Endothelial cell of umbilical vein (primary cell): ENCODE data around the gene ECT2. TPM values are rescaled to one million over a fixed set of nuclear protein-coding genes. Genes with fewer than 3 reads are reported as not detected.

Experiments used
- BruUV-seq: library from RNA; stranded (reverse); fragments of 400-500 nt; replicated peaks from 2 replicates; lab custom pipeline; 2021; lab: Mats Ljungman, UMichigan
- CTCF ChIA-PET: fragments of 300-600, 350-600 bp; sonication (Branson Sonifier 250); formaldehyde crosslinking; loops from one replicate; lab custom pipeline; 2021; ENCODE audit warnings: antibody characterized with exemption, inconsistent platforms; lab: Charles Lee
- POLR2A ChIA-PET: fragments of 300-600, 350-600 bp; sonication (Branson Sonifier 250); formaldehyde crosslinking; loops from one replicate; lab custom pipeline; 2021; ENCODE audit warnings: antibody characterized with exemption, inconsistent platforms; lab: Charles Lee
- DNase-seq: peaks from one replicate; pipeline ENCODE4 v3.0.0-alpha.2; 2011; ENCODE audit warnings: low read depth, low spot score
- FAIRE-seq: peaks from 2 replicates; lab custom pipeline; 2011; peaks lifted over from hg19 to GRCh38; lab: Jason Lieb, UNC
- H2AFZ ChIP-seq: 2 replicates; pipeline ENCODE4 v1.6.0; 2012; ENCODE audit warnings: low read depth, low read length, control low read depth, inconsistent platforms
- H3K27ac ChIP-seq: 2 replicates; pipeline ENCODE4 v1.5.1; 2011; ENCODE audit warnings: low read depth, mild to moderate bottlenecking, control low read depth, low read length, moderate library complexity; ENCODE audit not compliant: insufficient read depth
- H3K27me3 ChIP-seq, 2 experiments: 2 replicates each; pipeline versions ENCODE4 v1.6.0 to v1.6.1; 2011; ENCODE audit warnings: low read length in 2 of 2, mixed read lengths in 1 of 2; ENCODE audit not compliant: control insufficient read depth in 2 of 2, insufficient read depth in 2 of 2
- H3K36me3 ChIP-seq, 2 experiments: 2 replicates in 1 of 2; 3 replicates in 1 of 2; pipeline ENCODE4 v1.5.1; 2011; ENCODE audit warnings: low read length in 2 of 2, mild to moderate bottlenecking in 1 of 2, moderate library complexity in 1 of 2; ENCODE audit not compliant: control insufficient read depth in 2 of 2, insufficient read depth in 2 of 2; ENCODE audit errors: extremely low read depth in 1 of 2
- H3K4me1 ChIP-seq: 3 replicates; pipeline ENCODE4 v1.5.1; 2011; ENCODE audit warnings: mild to moderate bottlenecking, low read length; ENCODE audit not compliant: control insufficient read depth, insufficient read depth; ENCODE audit errors: extremely low read depth
- H3K4me2 ChIP-seq: 2 replicates; pipeline ENCODE4 v1.6.1; 2011; ENCODE audit warnings: low read length, control low read depth, mixed read lengths; ENCODE audit not compliant: insufficient read depth
- H3K4me3 ChIP-seq, 3 experiments: fragments of 200-600 bp in 1 of 3; sonication (generic), shearing (Covaris generic) in 1 of 3; replicated peaks in 1 of 3; 2 replicates each; pipeline ENCODE4 v1.5.1; 2011 to 2016; ENCODE audit warnings: control low read depth in 3 of 3, low read length in 3 of 3, mild to moderate bottlenecking in 2 of 3, inconsistent platforms in 1 of 3, low read depth in 1 of 3, moderate library complexity in 1 of 3; ENCODE audit not compliant: insufficient read depth in 1 of 3
- H3K79me2 ChIP-seq: 2 replicates; pipeline ENCODE4 v1.6.0; 2012; ENCODE audit warnings: low read length, inconsistent platforms; ENCODE audit not compliant: control insufficient read depth, insufficient read depth
- H3K9ac ChIP-seq: replicated peaks from 2 replicates; pipeline ENCODE3; 2011; ENCODE audit warnings: low read length, control low read depth; ENCODE audit not compliant: insufficient read depth; ENCODE audit errors: extremely low read depth
- H3K9me1 ChIP-seq: replicated peaks from 3 replicates; pipeline ENCODE4 v1.6.0; 2011; ENCODE audit warnings: mild to moderate bottlenecking, low read length; ENCODE audit not compliant: control insufficient read depth, insufficient read depth; ENCODE audit errors: extremely low read depth
- H3K9me3 ChIP-seq: replicated peaks from 2 replicates; pipeline ENCODE4 v1.5.1; 2012; ENCODE audit warnings: low read length, inconsistent platforms; ENCODE audit not compliant: control insufficient read depth, insufficient read depth
- H4K20me1 ChIP-seq: replicated peaks from 2 replicates; pipeline ENCODE3; 2011; ENCODE audit warnings: mild to moderate bottlenecking, low read length; ENCODE audit not compliant: control insufficient read depth, insufficient read depth; ENCODE audit errors: extremely low read depth
- CTCF ChIP-seq, 2 donors: IDR thresholded peaks; 1 replicate in 1 of 2; 2 replicates in 1 of 2; pipeline ENCODE4 v1.5.1; 2011; ENCODE audit warnings: low read length in 2 of 2, mild to moderate bottlenecking in 2 of 2, moderate library complexity in 2 of 2, control low read depth in 1 of 2, inconsistent platforms in 1 of 2, low read depth in 1 of 2; ENCODE audit not compliant: insufficient read depth in 1 of 2; ENCODE audit errors: extremely low read depth in 1 of 2
- EZH2 ChIP-seq: IDR thresholded peaks from 2 replicates; pipeline ENCODE4 v1.6.1; 2012; ENCODE audit warnings: borderline replicate concordance, low read depth, mild to moderate bottlenecking, moderate library complexity, low read length, inconsistent platforms; ENCODE audit not compliant: severe bottlenecking
- FOS ChIP-seq: IDR thresholded peaks from 2 replicates; pipeline ENCODE4 v1.6.1; 2011; ENCODE audit warnings: mild to moderate bottlenecking, low read length, moderate library complexity, borderline replicate concordance; ENCODE audit not compliant: insufficient read depth
- GATA2 ChIP-seq: IDR thresholded peaks from 2 replicates; pipeline ENCODE4 v1.7.0; 2011; ENCODE audit warnings: low read depth, mild to moderate bottlenecking, moderate library complexity, mixed read lengths, low read length; ENCODE audit not compliant: insufficient read length, insufficient read depth
- JUN ChIP-seq: IDR thresholded peaks from 2 replicates; pipeline ENCODE4 v1.6.1; 2011; ENCODE audit warnings: borderline replicate concordance, low read depth; ENCODE audit not compliant: insufficient read length, insufficient read depth
- MYC ChIP-seq: IDR thresholded peaks from one replicate; pipeline ENCODE4 v1.6.1; 2011; ENCODE audit warnings: mild to moderate bottlenecking, low read depth, low read length
- POLR2A ChIP-seq: IDR thresholded peaks from 2 replicates; pipeline ENCODE4 v1.6.1; 2012; ENCODE audit warnings: low read depth, mild to moderate bottlenecking, control low read depth, low read length
- POLR2AphosphoS5 ChIP-seq: IDR thresholded peaks from 2 replicates; pipeline ENCODE4 v1.6.1; 2012; ENCODE audit warnings: low read depth, mild to moderate bottlenecking, control low read depth, low read length, moderate library complexity; ENCODE audit not compliant: insufficient read depth
- dilution Hi-C: fragments of 300-500 bp; cut with MboI; formaldehyde crosslinking; loops from one replicate; pipeline ENCODE4 v1.15.0; 2019; ENCODE audit warnings: low sequenced_read_pairs; ENCODE audit not compliant: extremely low pct_ligation_motif_present
- intact Hi-C: fragments of 100-400 bp; cut with micrococcal nuclease; formaldehyde crosslinking; loops from one replicate; pipeline ENCODE4 v1.10.0; 2022
- polyA plus RNA-seq, 4 experiments: library from polyadenylated mRNA; depleted of rRNA in 3 of 4; stranded (reverse) in 3 of 4; unstranded in 1 of 4; fragments of >200 nt; gene quantifications; 2 replicates each; pipeline versions ENCODE4 v1.2.1 to v1.2.3, GENCODE V29; 2011 to 2012; ENCODE audit warnings: missing spikeins in 1 of 4
- total RNA-seq: library from RNA; stranded (reverse); gene quantifications from 2 replicates; pipeline ENCODE4 v1.2.3, GENCODE V29; 2021
- TF ChIP-seq, protein P1 (sequence below): IDR thresholded peaks from 2 replicates; pipeline ENCODE4 v1.6.1; 2011; ENCODE audit not compliant: insufficient read depth, insufficient read length

Gene ECT2
- total and polyA plus RNA-seq, 2 donors (not counting 3 experiments of a cell fraction or from before 2014, with no cell fraction given), result 10.3 to 47.5 TPM

- Histone ChIP-seq H4K20me1 (no peaks in the 10 kb centered on the region), H3K4me2 (no peak overlapping the region), H3K27me3 (no peaks in the 10 kb centered on the region), H3K79me2 (no peaks in the 10 kb centered on the region), H3K9me3 (peaks cover 3% of the 10 kb centered on the region), H3K9me1 (no peaks in the 10 kb centered on the region), H2AFZ (no peak overlapping the region), H3K27ac (no peak overlapping the region), H3K36me3 (no peaks in the 10 kb centered on the region), H3K4me3 (no peak overlapping the region), H3K9ac (no peak overlapping the region), H3K4me1 (peaks cover 8% of the 10 kb centered on the region)
- ChIA-PET CTCF (interaction anchor here (1.8 kb wide), 1 partner anchor 43 kb away, joined by 16 read pairs; no protein-coding TSS in a partner anchor), POLR2A (no interaction called here)
- intact Hi-C loops, result no loop called here
- no TSS peak for BruUV-seq
- TF ChIP-seq POLR2AphosphoS5 (no peak), EZH2 (no peak), CTCF (IDR thresholded peaks at IDR 0.05; ENCODE audit: extremely low read depth in 1 of 2, insufficient read depth in 1 of 2, low read depth in 1 of 2, low read length in 2 of 2) (no peak), FOS (no peak), JUN (no peak), POLR2A (no peak), MYC (no peak), GATA2 (no peak)
- TF ChIP-seq, protein P1, sequence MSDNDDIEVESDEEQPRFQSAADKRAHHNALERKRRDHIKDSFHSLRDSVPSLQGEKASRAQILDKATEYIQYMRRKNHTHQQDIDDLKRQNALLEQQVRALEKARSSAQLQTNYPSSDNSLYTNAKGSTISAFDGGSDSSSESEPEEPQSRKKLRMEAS, result no peak
- dilution Hi-C loops, result no loop called here
- no peak for FAIRE-seq
- DNase-seq, result no peak
Observed at GRCh38 chr3:172716476-172716875, 34.0 kb upstream of the ECT2 start.
